NCI-H1105 treated with DMSO at 0.1 percent for 48 hours (cell line): ENCODE results near the gene ITSN2.
"Not testable (repeated sequence)": the region's sequence is repeated elsewhere in the genome, so short reads cannot be mapped to it uniquely, and the experiment has no call there.

Experiments
- DNase-seq: peaks from one replicate; lab custom pipeline; 2025; lab: John Stamatoyannopoulos, UW

ITSN2 gene

DNA sequence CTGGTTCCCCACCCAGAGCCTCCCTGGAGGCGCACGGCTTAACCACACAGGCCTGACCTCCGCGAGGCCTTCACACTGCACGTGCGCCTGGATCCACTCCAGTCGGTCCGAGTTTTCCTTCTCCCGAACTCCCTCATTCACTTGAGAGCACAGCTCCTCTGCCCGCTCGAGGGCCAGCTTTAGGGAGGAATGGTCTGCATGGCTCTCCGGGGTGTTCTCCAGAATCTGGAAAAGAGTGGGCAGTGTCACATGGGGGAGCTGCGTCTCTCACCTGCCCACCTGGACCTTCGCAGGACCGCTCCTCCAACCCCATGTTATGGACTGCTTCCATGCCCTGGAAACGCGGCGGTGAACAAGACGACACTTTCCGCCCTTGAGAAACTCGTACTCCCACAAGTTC lies 149.6 kb downstream of the ITSN2 start:
- no peak for DNase-seq

GRCh38 chr2:24210106-24210455 lies 150.3 kb downstream of the ITSN2 start:
- DNase-seq = no peak

- DNase-seq = no peak
Measured at GRCh38 chr2:24209389-24210105, 150.8 kb downstream of the ITSN2 start.

GRCh38 chr2:24208490-24208889 lies 151.8 kb downstream of the ITSN2 start:
- no peak for DNase-seq

DNA sequence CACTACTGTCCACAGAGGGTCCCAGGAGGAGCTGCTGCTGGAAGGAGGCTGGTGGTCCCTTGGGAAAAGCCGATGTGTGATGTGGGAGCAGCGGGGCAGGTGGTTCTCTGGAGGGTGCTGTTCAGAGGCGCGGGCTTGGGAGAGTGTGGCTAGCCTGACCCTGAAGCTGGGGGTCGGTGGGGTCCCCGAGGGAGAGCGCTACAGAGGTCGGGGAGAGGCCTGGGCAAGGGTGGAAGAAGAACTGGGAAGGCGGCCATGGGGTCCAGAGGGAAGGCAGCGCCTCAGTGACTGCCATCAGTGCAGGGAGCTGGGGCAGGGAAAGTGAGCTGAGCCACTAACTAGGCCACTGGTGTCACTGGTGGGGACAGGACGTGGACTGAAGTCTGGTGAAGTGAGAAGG lies 153.0 kb downstream of the ITSN2 start:
- no peak for DNase-seq

GRCh38 chr2:24206714-24207113 lies 153.6 kb downstream of the ITSN2 start:
- no peak for DNase-seq

GRCh38 chr2:24206242-24206641 lies 154.1 kb downstream of the ITSN2 start:
- DNase-seq = no peak

GRCh38 chr2:24205131-24205530 lies 155.2 kb downstream of the ITSN2 start:
- DNase-seq = no peak

GRCh38 chr2:24204505-24204904 lies 155.8 kb downstream of the ITSN2 start:
- no peak for DNase-seq

GRCh38 chr2:24203787-24204150 lies 156.6 kb downstream of the ITSN2 start:
- DNase-seq = no peak

DNA sequence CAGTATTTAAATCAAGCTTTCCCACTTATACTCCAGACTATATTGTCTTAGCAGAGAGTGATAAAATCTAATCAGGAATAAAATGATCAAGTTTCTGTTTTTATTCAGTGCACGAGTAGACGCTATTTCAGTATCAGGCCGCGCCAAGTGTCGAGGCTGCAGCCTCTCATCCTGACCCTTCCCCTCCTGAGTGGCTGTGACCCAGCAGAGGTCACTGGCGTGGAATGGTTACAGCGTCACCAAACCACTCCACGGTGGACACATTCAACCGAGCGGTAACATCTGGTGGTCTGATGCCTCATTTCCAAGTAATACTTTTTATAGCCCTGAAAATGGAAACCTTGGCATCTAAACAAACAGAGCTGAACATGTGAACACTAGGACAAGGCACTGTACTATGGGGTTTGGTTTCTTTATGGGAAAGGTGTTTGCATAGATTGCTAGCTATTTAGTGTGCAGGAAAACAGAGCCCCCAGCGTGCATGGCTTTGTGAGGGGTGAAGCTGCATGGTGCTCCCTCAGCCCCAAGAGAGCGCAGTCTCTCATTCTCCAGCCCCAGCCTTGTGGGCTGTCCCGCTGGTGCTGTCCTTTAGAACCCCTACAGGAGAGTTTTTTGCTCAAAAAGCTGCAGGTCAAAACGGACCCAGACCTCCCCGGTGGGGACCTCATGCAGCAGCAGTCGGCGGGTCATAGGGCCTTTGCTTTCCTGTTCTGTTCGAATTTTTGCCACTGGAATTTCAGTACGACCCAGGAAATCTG lies 157.1 kb downstream of the ITSN2 start:
- no peak for DNase-seq

DNA sequence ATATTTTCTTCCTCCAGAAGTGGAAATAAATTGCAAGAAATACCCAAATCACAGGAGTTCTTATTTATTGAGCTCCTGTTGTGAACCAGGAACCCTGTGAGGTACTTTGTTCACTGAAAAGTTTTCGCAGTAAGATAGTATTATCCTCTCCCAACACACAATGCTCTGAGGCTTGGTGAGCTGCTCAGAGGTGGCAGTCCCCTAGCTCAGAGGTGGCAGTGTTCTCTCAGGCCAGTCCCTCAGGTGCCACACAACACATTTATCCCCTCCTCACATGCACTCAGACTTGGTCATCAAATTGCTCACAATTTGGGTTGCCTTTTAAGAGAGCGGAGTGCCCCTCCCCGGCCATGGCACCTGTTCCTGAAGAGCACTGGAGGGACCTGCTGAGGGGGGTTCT lies 159.5 kb downstream of the ITSN2 start:
- DNase-seq = no peak

DNA sequence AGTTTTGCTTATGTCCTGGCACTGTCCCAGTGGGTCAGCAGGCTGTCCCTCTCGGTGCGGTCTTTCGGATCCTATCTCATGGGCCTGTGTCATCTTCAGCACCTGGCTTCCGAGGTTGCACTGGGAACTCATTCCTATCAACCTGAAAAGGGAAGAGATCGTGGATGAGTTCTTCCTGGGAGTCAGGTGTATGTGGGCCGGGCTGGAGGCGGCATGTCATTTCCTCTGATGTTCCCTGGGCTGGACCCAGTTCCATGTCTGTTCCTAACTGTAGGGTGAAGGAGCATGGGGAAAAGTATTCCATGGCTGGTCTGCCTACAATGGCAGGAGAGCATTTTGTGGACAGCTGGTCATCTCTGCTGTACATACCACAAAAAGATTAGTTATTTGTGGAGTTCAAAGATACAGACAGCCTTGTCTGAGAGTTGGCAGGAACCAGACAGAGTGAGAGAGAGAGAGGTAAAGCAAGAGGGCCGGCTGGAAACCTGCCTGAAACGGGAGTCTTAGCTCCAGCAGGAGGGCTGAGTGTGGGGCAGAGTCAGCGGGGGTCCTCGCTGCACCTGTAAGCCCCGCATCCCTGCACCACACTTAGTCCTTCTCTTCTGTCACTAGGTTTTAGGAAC lies 160.3 kb downstream of the ITSN2 start:
- no peak for DNase-seq

- not testable (repeated sequence) for DNase-seq
Measured at GRCh38 chr2:24197213-24197612, 163.1 kb downstream of the ITSN2 start.

DNA sequence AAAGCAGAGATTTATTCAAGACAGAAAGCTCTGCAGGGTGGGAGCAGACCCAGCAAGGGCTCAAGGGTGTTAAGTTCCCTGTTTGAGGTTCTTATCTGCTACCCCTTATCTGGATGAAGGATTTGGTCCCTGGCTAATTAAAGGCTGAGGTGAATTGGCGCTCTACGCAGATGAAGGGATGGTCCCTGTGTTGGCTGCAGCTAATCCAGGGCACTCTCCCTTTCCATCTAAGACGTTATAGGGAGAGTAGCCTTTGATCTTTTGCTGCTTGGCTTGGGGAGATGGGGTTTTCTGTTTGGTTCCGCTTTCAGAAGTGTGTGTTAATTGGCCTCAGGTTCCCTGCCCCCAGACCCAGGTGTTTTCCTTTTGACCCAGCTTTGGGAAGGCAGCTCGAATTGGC lies 168.5 kb downstream of the ITSN2 start:
- no peak for DNase-seq

DNA sequence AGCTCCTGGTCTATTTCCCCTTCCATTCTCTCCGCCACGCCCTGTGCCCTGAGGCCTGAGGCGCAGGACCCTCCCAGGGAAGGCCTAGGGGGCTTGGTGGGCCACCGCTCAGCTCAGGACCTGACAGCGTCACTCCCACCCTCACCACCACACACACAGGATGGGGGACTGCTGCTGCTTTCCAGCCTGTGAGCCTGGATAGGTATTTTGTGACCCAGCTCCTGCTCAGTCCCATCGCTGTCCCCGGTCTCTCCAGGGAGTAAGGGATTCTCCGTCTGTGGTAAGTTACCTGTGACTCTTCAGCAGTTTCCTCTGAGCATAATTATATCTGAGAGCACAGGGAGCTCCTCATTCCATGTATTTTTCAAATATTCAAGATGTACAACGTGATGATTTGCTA lies 169.2 kb downstream of the ITSN2 start:
- no peak for DNase-seq

DNA sequence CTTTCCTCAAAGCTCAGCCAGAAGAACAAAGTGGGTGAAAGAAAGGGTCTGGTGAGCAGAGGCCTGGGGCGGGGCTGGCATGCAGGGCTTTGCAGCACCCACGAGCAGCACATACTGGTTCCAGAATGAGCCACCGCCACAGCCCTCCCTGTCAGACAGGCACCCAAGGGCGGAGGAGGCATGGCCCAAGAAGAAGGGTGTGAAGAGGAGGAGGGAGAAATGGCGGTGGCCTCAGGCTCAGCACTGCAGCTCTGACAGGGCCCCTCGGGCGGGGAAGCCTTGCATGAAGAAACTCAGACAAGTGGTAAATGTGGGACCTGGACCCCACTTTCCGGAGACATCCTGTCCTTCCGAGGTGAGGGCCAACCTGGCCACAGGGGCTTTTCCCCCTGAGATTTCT lies 169.8 kb downstream of the ITSN2 start:
- DNase-seq = no peak

DNA sequence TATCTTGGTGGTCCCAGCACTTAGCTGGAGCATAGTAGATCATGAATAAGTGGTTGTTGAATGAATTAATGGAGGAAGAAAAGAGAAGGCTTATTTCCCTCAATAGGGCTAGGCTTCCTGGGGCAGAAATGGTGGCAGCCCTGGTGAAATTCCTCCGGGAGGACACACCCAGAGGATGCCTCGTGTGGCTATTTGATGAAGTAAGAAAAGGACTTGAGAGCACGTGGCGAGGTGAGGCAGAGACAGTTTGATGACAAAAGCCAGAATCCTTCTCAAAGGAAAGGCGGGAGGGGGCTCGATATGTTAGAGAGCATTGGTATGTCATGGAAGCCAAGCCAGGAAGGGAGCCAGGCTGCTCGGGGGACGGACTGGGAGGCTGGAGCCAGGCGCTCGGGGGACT lies 170.8 kb downstream of the ITSN2 start:
- DNase-seq = no peak

GRCh38 chr2:24183366-24184069 lies 176.8 kb downstream of the ITSN2 start:
- no peak for DNase-seq

DNA sequence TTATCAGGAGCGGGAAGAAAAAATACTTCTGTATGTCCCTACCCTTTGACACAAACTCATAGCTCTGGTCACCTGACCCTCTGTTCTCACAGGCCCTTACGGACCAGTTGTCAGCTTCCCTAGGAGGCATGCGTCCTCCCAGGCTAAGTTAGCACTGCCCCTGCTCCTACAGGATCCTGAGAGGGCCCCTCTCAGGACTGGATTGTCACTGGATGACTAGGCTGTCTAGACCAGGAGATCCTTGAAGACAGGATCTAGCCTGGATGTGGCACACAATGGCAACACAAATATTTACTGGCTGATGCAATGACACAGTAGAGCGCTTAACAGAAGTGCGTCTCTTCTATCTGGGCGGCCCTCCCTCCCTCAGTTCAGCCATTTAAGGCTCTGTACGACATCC lies 177.8 kb downstream of the ITSN2 start:
- DNase-seq = no peak

DNA sequence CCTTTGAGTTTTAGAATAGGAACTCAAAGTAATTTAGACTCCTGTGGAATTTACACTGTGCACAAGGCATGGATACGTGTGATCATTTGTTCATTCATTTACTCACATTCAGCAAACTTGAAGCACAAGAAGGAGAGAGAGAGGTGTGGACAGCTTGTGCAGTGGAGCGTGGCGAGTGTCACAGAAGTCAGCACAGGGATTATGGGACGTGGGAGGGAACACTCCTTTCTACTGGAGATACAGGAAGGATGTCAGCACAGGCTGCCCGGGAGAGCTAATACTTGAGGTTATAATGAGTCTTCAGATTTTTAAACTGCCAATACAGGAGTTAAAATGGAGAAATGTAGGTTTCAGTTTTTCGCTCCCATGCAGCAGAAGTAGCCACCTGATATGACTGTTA lies 178.5 kb downstream of the ITSN2 start:
- no peak for DNase-seq

GRCh38 chr2:24179683-24180082 lies 180.7 kb downstream of the ITSN2 start:
- no peak for DNase-seq

DNA sequence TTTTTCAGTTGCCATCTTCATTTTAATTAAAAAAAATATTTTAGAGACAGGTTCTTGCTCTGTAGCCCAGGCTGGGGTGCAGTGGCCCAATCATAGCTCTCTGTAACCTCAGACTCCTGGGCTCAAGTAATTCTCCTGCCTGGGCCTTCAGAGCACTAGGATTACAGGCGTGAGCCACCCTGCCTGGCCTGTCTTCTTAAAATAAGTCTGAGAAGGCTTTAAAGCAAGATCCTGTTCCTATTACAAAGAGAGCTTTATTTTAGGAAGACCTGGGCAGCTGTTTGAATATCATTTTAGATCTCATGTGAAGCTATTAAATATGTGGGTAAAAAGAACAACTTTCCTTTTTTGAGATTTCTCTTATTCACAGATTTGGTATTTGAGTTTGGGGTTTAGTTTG lies 184.0 kb downstream of the ITSN2 start:
- DNase-seq = no peak
